Measurements from ENCODE around the gene AGXT. TPM values are rescaled to one million over a fixed set of nuclear protein-coding genes. Genes with fewer than 3 reads are reported as not detected.

AGXT gene
- total and polyA plus RNA-seq, 2 of the 8 experiments (the other 6 are each of a cell fraction or from before 2014, with no cell fraction given): 0.03 TPM; not detected in 1

DNA sequence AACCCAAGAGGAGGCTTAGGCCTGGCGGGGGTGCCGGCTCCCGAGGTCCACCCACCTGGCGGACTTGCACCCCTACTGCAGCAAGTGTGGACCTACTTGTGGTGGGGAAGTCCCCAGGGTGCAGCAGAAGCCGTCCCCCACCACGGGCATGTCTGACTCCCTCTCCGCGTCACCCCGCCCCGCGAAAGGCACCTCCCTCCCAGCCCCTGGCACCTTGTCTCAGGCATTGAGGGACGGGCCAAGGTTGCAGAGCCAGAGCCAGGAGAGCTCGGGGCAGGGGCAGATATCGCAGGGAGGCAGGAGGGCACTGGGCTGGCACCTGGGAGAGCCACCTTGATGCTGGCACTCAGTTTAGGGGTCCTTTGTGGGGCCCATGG is 56.6 kb downstream of the AGXT start:
- H2BK15ac ChIP-seq (ENCODE audit: low read length): no peak overlapping the region
- ChIA-PET CTCF (ENCODE audit: partially characterized antibody) (interaction anchor here (1.0 to 1.9 kb wide), 4 partner anchors 10 to 66 kb away, joined by 3 to 6 read pairs (median 4); no protein-coding TSS in a partner anchor), POLR2A (ENCODE audit: partially characterized antibody) (no interaction called here)
- no peak overlapping the region for H3K18ac ChIP-seq (ENCODE audit: extremely low read depth, low read length)
- H3K79me2 ChIP-seq (ENCODE audit: control insufficient read depth in 1 of 2, insufficient read depth in 2 of 2, low read length in 2 of 2): no peaks in the 10 kb centered on the region
- 91% methylated on average over 14 of the region's 14 CpGs; no CpG with 5 or more reads in 1 of the 2 experiments for WGBS, 2 experiments (ENCODE audit: extremely low coverage in 1 of 2, insufficient coverage in 1 of 2, insufficient read length in 1 of 2, insufficient replicate concordance in 2 of 2, low coverage in 1 of 2, low lambda C conversion rate in 2 of 2, missing lambda C conversion rate in 1 of 2)
- H3K9me3 ChIP-seq (ENCODE audit: insufficient read depth in 2 of 2, low read depth in 1 of 2, low read length in 1 of 2): no peaks in the 10 kb centered on the region
- FAIRE-seq (no peak), DNase-seq (ENCODE audit: low read depth in 1 of 2, low spot score in 2 of 2) (peak in 1 of 2 experiments; percentile 57)
- H4K91ac ChIP-seq (replicated peaks; ENCODE audit: insufficient read length, low read length): no peak overlapping the region
- no peaks in the 10 kb centered on the region for H3K23me2 ChIP-seq (ENCODE audit: low read depth, low read length)
- H2AFZ ChIP-seq (ENCODE audit: low read length): no peak overlapping the region
- no peak overlapping the region for H2BK5ac ChIP-seq (ENCODE audit: low read depth, low read length)
- H3K9ac ChIP-seq (replicated peaks in 1 of 4; ENCODE audit: extremely low read depth in 1 of 4, low read depth in 3 of 4, low read length in 3 of 4): no peak overlapping the region
- no peak overlapping the region for H4K5ac ChIP-seq (ENCODE audit: insufficient read length, low read depth, low read length)
- no peak overlapping the region for H3K4ac ChIP-seq (replicated peaks; ENCODE audit: insufficient read length, low read depth, low read length)
- H3K14ac ChIP-seq (ENCODE audit: insufficient read length): no peak overlapping the region
- H3K4me2 ChIP-seq (ENCODE audit: insufficient read depth in 1 of 2, low read depth in 2 of 2, low read length in 2 of 2): no peak overlapping the region
- H3K56ac ChIP-seq (replicated peaks; ENCODE audit: insufficient read length, low read depth, low read length): no peak overlapping the region
- H2BK12ac ChIP-seq (ENCODE audit: low read depth, low read length): no peak overlapping the region
- no peak overlapping the region for H3K4me3 ChIP-seq (ENCODE audit: extremely low read depth in 1 of 4, insufficient read depth in 2 of 4, low read depth in 3 of 4, low read length in 4 of 4)
- H3K23ac ChIP-seq (ENCODE audit: insufficient read length): no peak overlapping the region
- TF ChIP-seq GTF2F1 (IDR thresholded peaks at IDR 0.05; ENCODE audit: borderline replicate concordance, low read depth, low read length) (no peak), PHF8 (conservative IDR thresholded peaks at IDR 0.05; ENCODE audit: low read depth, low read length) (no peak), KDM4A (IDR thresholded peaks at IDR 0.05; ENCODE audit: low read depth, low read length, severe bottlenecking) (no peak), BCL11A (IDR thresholded peaks at IDR 0.05; ENCODE audit: low read depth in 2 of 2, low read length in 2 of 2) (no peak), POLR2A (IDR thresholded peaks at IDR 0.05; ENCODE audit: control extremely low read depth in 1 of 2, low read depth in 2 of 2, low read length in 2 of 2) (no peak), RFX5 (IDR thresholded peaks at IDR 0.05; ENCODE audit: borderline replicate concordance, low read depth, low read length) (no peak), KDM5A (IDR thresholded peaks at IDR 0.05; ENCODE audit: low read length) (no peak), SP4 (IDR thresholded peaks at IDR 0.05; ENCODE audit: low read length) (no peak), SIRT6 (IDR thresholded peaks at IDR 0.05; ENCODE audit: low read length) (no peak), CHD2 (IDR thresholded peaks at IDR 0.05; ENCODE audit: low read length) (no peak), TEAD4 (IDR thresholded peaks at IDR 0.05; ENCODE audit: low read depth, low read length) (no peak), SUZ12 (IDR thresholded peaks at IDR 0.05; ENCODE audit: low read length) (no peak), HDAC6 (IDR thresholded peaks at IDR 0.05; ENCODE audit: low read depth, low read length) (no peak), CBX5 (IDR thresholded peaks at IDR 0.05; ENCODE audit: low read depth, low read length) (no peak)
- TF ChIP-seq, protein P1, sequence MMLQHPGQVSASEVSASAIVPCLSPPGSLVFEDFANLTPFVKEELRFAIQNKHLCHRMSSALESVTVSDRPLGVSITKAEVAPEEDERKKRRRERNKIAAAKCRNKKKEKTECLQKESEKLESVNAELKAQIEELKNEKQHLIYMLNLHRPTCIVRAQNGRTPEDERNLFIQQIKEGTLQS (IDR thresholded peaks at IDR 0.05; ENCODE audit: insufficient read depth, low read depth, low read length): no peak
- no peaks in the 10 kb centered on the region for H4K20me1 ChIP-seq (replicated peaks in 1 of 2; ENCODE audit: control insufficient read depth in 1 of 2, insufficient read depth in 2 of 2, low read length in 2 of 2)
- H3K79me1 ChIP-seq (ENCODE audit: low read depth, low read length): no peaks in the 10 kb centered on the region
- no peak overlapping the region for H2AK5ac ChIP-seq (ENCODE audit: low read depth, low read length)
- no peaks in the 10 kb centered on the region for H3K36me3 ChIP-seq (ENCODE audit: control insufficient read depth in 2 of 4, insufficient read depth in 4 of 4, low read length in 3 of 4)
- no peaks in the 10 kb centered on the region; a peak in 2 of 7 replicates for H3K4me1 ChIP-seq (replicated peaks in 1 of 4; ENCODE audit: control insufficient read depth in 3 of 4, insufficient read depth in 4 of 4, low read length in 3 of 4)
- no peak overlapping the region for H3K27ac ChIP-seq (ENCODE audit: low read depth, low read length)
- H3K27me3 ChIP-seq (replicated peaks in 1 of 4; ENCODE audit: control insufficient read depth in 3 of 4, extremely low read depth in 1 of 4, insufficient read depth in 3 of 4, low read length in 3 of 4): no peaks in the 10 kb centered on the region
- no peak overlapping the region for H4K8ac ChIP-seq (ENCODE audit: extremely low read depth, insufficient read depth, low read length)
- no peak overlapping the region for H2BK20ac ChIP-seq (ENCODE audit: low read length)
- H2BK120ac ChIP-seq (replicated peaks; ENCODE audit: low read depth, low read length): no peak overlapping the region

Data from H1 (cell line).